PC-3 (cell line): ENCODE results near the gene IFNLR1.

Source experiments
- EZH2phosphoT487 ChIP-seq: fragments of 300-600 bp; sonication (generic); IDR thresholded peaks from 2 replicates; pipeline ENCODE4 v1.6.1; 2018; ENCODE audit warnings: mild to moderate bottlenecking, antibody characterized with exemption, low read length, borderline replicate concordance
- TF ChIP-seq, protein P1 (sequence below): fragments of 300-600 bp; sonication (generic); conservative IDR thresholded peaks from 2 replicates; pipeline ENCODE4 v1.5.1; 2017; ENCODE audit warnings: antibody characterized with exemption, low read depth, mild to moderate bottlenecking, low read length

DNA sequence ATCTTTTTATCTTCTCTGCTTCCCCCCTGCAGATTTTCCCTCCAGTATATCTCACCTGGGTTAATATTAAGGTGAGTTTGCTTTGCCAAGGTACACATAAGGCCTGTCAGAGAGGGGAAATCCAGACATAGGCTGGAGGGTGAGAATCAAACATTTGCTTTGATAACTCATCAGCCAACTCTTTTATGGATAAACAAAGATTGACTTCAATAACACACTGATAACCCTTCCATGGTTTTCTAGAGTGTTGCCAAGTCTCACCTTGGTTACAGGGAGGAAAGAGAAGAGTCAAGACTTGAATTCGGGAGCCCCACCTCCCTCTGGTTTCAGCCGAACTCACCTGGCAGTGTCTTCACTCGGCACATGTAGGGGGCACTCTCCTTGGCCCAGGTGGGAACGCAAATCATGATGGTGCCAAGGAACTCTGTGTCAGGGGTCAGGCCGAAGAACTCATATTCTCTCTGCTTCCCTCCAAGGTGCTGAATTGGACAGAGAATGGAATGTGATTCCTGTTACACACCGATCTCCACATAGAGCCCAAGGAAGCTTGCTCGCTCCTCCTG, 59.2 kb downstream of the IFNLR1 start:
- TF ChIP-seq, protein P1, sequence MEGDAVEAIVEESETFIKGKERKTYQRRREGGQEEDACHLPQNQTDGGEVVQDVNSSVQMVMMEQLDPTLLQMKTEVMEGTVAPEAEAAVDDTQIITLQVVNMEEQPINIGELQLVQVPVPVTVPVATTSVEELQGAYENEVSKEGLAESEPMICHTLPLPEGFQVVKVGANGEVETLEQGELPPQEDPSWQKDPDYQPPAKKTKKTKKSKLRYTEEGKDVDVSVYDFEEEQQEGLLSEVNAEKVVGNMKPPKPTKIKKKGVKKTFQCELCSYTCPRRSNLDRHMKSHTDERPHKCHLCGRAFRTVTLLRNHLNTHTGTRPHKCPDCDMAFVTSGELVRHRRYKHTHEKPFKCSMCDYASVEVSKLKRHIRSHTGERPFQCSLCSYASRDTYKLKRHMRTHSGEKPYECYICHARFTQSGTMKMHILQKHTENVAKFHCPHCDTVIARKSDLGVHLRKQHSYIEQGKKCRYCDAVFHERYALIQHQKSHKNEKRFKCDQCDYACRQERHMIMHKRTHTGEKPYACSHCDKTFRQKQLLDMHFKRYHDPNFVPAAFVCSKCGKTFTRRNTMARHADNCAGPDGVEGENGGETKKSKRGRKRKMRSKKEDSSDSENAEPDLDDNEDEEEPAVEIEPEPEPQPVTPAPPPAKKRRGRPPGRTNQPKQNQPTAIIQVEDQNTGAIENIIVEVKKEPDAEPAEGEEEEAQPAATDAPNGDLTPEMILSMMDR = no peak
- TF ChIP-seq EZH2phosphoT487 = no peak
